Ovary (tissue), 9 donors: ENCODE measurements around the gene TLE5. TPM values are rescaled to one million over a fixed set of nuclear protein-coding genes. Genes with fewer than 3 reads are reported as not detected.

Experiments
- DNase-seq, 5 donors: peaks; one replicate each; pipeline ENCODE4 v3.0.0-alpha.2; 2019 to 2020
- H3K27ac ChIP-seq, 2 donors: fragments of 200-600 bp; one replicate each; pipeline versions ENCODE4 v1.5.1 to v1.8.0; 2019 to 2022
- H3K27me3 ChIP-seq: fragments of 200-600 bp; one replicate; pipeline ENCODE4 v1.8.0; 2022
- H3K36me3 ChIP-seq: fragments of 200-600 bp; sonication (generic); one replicate; pipeline ENCODE4 v1.5.1; 2019
- H3K4me1 ChIP-seq: one replicate; pipeline ENCODE4 v1.8.1; 2013; ENCODE audit warnings: mild to moderate bottlenecking, moderate library complexity; ENCODE audit not compliant: insufficient read depth
- H3K4me3 ChIP-seq: fragments of 200-600 bp; sonication (generic); one replicate; pipeline ENCODE4 v1.5.1; 2017
- H3K9me3 ChIP-seq, 2 donors: fragments of 200-600 bp in 1 of 2; sonication (generic) in 1 of 2; one replicate each; pipeline versions ENCODE4 v1.5.1 to v1.8.1; 2013 to 2019; ENCODE audit warnings: mild to moderate bottlenecking in 1 of 2, moderate library complexity in 1 of 2
- EP300 ChIP-seq: sonication (generic); formaldehyde crosslinking; IDR thresholded peaks from one replicate; pipeline ENCODE4 v1.6.1; 2017; ENCODE audit warnings: antibody characterized with exemption
- POLR2A ChIP-seq: fragments of 450-650 bp; IDR thresholded peaks from one replicate; pipeline ENCODE4 v1.6.1; 2017; ENCODE audit warnings: antibody characterized with exemption, mild to moderate bottlenecking, moderate library complexity
- WGBS, 3 donors: extraction: QIAGEN DNeasy Blood & Tissue Kit in 1 of 3; methylation state at CpG; one replicate each; pipeline versions ENCODE4 v1.1.5 to v1.1.7; 2013 to 2017; 5-methylcytosine and 5-hydroxymethylcytosine counted together
- intact Hi-C, 4 donors: fragments of 100-400 bp; cut with DNase I; formaldehyde crosslinking; loops; one replicate each; pipeline versions ENCODE4 v1.11.0 to v1.15.1; 2022 to 2023
- polyA plus RNA-seq, 2 donors: library from polyadenylated mRNA; stranded (reverse); fragments of 200-250 nt in 1 of 2; fragments of 350-450 nt in 1 of 2; fragmentation: Illumina TruSeq in 1 of 2; extraction: RNeasy Lipid Tissue Mini Kit (QIAGEN cat#74804) in 1 of 2; gene quantifications; one replicate each; pipeline ENCODE4 v1.2.3, GENCODE V29; 2013 to 2014
- total RNA-seq, 7 donors: library from RNA; depleted of rRNA in 2 of 7; stranded (reverse); fragments of >200 nt in 2 of 7; fragmentation: NEBNext Ultra II Directional in 3 of 7; extraction: Animal tissue kit (Norgen Biotek cat#: 25700) in 3 of 7; gene quantifications; one replicate each; pipeline versions ENCODE4 v1.1.0 to v1.2.4, GENCODE V29; 2016 to 2023
- TF ChIP-seq, protein P1 (sequence below), 3 donors: fragments of 450-650 bp in 2 of 3; fragments of 200-600 bp in 1 of 3; IDR thresholded peaks; one replicate each; pipeline versions ENCODE4 v1.5.1 to v1.8.0; 2016 to 2022; ENCODE audit warnings: antibody characterized with exemption in 3 of 3, mild to moderate bottlenecking in 1 of 3
- donor health status: DM: no; HTN: no; CAD: no; lungs with moderate emphysema.
- donor health status: DM: no; HTN: no; CAD: no.
- donor health status: Bipolar disorder and iron deficiency.
- donor health status: DM: yes; HTN: yes; CAD: no.
- donor health status: DM: no; HTN: no; CAD: no.
- donor health status: DM: yes; HTN: yes; CAD: no.

TLE5 gene
- total and polyA plus RNA-seq, 9 donors, result 241 to 670 (median 503) TPM

DNA sequence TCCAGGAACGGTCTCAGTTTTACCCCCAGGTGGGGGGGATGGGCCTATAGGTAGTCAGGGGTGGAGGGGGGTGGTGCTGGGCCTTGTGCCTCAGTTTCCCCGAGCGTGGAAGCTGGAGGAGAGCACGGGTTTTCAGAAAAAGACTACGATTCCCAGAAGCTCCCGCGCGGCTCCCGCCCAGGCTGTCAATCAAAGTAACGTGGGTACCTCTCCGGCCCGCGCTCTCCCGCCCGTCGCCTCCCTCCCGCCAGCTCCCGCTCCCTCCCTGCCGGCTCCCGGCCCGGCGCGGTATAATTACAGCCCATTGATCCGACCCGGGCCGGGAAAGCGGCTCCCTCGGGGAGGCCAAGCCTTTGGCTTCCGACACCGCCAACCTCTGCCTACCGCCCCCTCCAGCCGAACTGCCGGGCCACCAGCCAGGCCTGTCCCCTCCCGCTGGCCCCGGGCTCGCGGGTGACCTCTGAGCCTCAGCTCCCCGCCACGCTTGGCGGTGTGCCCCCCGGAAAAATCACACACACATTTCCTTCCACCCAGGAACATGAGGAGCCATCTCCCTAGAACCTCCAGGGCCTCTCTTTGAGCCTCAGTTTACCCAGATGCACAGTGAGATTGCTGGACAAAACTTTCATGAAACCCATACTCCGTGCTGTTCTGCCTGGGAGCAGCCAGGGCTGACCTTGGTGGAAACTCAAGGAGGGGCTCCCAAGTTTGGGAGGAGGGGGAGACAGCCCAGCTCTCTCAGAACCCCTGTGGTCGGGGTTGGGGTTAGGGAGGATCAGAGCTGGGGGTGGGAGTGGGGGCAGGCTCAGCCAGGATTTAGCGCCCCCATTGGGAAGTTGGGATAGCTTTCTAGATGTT is 25.9 kb downstream of the TLE5 start:
- intact Hi-C loops, result no loop called here
- peak; percentile 95 to 96 (median 95) for DNase-seq
- peak overlapping the region; percentile 33 to 86 for H3K27ac ChIP-seq
- H3K27me3 ChIP-seq, result no peaks in the 10 kb centered on the region
- no peaks in the 10 kb centered on the region for H3K36me3 ChIP-seq
- H3K4me3 ChIP-seq, result peak overlapping the region; percentile 68
- H3K4me1 ChIP-seq, result peaks cover 7% of the 10 kb centered on the region
- no peaks in the 10 kb centered on the region for H3K9me3 ChIP-seq
- 0 to 1% (median 1%) methylated on average over 18 to 44 of the region's 44 CpGs for WGBS, 3 donors
- no peak for TF ChIP-seq POLR2A
- TF ChIP-seq, protein P1, sequence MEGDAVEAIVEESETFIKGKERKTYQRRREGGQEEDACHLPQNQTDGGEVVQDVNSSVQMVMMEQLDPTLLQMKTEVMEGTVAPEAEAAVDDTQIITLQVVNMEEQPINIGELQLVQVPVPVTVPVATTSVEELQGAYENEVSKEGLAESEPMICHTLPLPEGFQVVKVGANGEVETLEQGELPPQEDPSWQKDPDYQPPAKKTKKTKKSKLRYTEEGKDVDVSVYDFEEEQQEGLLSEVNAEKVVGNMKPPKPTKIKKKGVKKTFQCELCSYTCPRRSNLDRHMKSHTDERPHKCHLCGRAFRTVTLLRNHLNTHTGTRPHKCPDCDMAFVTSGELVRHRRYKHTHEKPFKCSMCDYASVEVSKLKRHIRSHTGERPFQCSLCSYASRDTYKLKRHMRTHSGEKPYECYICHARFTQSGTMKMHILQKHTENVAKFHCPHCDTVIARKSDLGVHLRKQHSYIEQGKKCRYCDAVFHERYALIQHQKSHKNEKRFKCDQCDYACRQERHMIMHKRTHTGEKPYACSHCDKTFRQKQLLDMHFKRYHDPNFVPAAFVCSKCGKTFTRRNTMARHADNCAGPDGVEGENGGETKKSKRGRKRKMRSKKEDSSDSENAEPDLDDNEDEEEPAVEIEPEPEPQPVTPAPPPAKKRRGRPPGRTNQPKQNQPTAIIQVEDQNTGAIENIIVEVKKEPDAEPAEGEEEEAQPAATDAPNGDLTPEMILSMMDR (IDR thresholded peaks at IDR 0.05), result peak in 2 of 3 donors; percentile 14 to 16

- peak; percentile 97 to 99 (median 99) for DNase-seq
- H3K4me3 ChIP-seq, result peak overlapping the region; percentile 68
- TF ChIP-seq POLR2A (no peak), EP300 (peak; percentile 12)
- TF ChIP-seq, protein P1 (IDR thresholded peaks at IDR 0.05), result no peak
- peak overlapping the region; percentile 33 to 86 for H3K27ac ChIP-seq
- intact Hi-C loops, result no loop called here
- H3K27me3 ChIP-seq, result no peaks in the 10 kb centered on the region
- peaks cover 7% of the 10 kb centered on the region for H3K4me1 ChIP-seq
- H3K36me3 ChIP-seq, result no peaks in the 10 kb centered on the region
- H3K9me3 ChIP-seq, result no peaks in the 10 kb centered on the region
- 0% methylated on average over 29 of the region's 29 CpGs for WGBS, 3 donors
Measured at GRCh38 chr19:3035542-3036118, 26.7 kb downstream of the TLE5 start.

GRCh38 chr19:3034656-3035541 is 27.4 kb downstream of the TLE5 start:
- H3K9me3 ChIP-seq, result no peaks in the 10 kb centered on the region
- TF ChIP-seq EP300, result no peak
- TF ChIP-seq POLR2A, result peak; percentile 32
- H3K36me3 ChIP-seq, result no peaks in the 10 kb centered on the region
- WGBS, 3 donors, result 1 to 4% (median 2%) methylated on average over 28 of the region's 28 CpGs
- peaks cover 7% of the 10 kb centered on the region for H3K4me1 ChIP-seq
- peak in 3 of 5 donors; percentile 58 to 68 (median 66) for DNase-seq
- intact Hi-C loops, result loop anchor here in 1 of 4 donors (5.0 kb wide), 1 partner anchor 48 kb away; no protein-coding TSS in a partner anchor
- H3K27me3 ChIP-seq, result no peaks in the 10 kb centered on the region
- peak overlapping the region; percentile 68 for H3K4me3 ChIP-seq
- H3K27ac ChIP-seq, result peak overlapping the region in 1 of 2 donors; percentile 37

GRCh38 chr19:3034406-3034655 is 28.0 kb downstream of the TLE5 start:
- TF ChIP-seq, protein P1 (IDR thresholded peaks at IDR 0.05), result no peak
- Histone ChIP-seq H3K27me3 (no peaks in the 10 kb centered on the region), H3K4me3 (no peak overlapping the region), H3K27ac (peak overlapping the region in 1 of 2 donors; percentile 37), H3K4me1 (peaks cover 7% of the 10 kb centered on the region), H3K36me3 (no peaks in the 10 kb centered on the region), H3K9me3 (no peaks in the 10 kb centered on the region)
- intact Hi-C loops, result loop anchor here in 1 of 4 donors (5.0 kb wide), 1 partner anchor 47 kb away; no protein-coding TSS in a partner anchor
- no peak for DNase-seq
